ENCODE results near the gene MON2. TPM values are rescaled to one million over a fixed set of nuclear protein-coding genes. Genes with fewer than 3 reads are reported as not detected.
A peak's percentile ranks its signal among the peaks of the same experiment; 100 is the strongest.

Gene MON2
- total and polyA plus RNA-seq, 2 of the 13 experiments (the other 11 are each of a cell fraction or from before 2014, with no cell fraction given): 10.5 to 24.8 TPM

- no peak for TF ChIP-seq CC2D1A (CRISPR knock-in tag; IDR thresholded peaks at IDR 0.05)
Measured at GRCh38 chr12:62613081-62613480, 146.5 kb downstream of the MON2 start (continued).

GRCh38 chr12:62618319-62618718 lies 151.7 kb downstream of the MON2 start:
- no peaks in the 10 kb centered on the region for H3K27me3 ChIP-seq (ENCODE audit: control insufficient read depth in 1 of 2, insufficient read depth in 2 of 2, low read length in 2 of 2)
- H3K4me2 ChIP-seq (ENCODE audit: low read depth, low read length): no peak overlapping the region
- no peak for DNase-seq (ENCODE audit: low spot score)
- CTCF ChIA-PET (ENCODE audit: low intra/inter-chr PET ratio, low total read pairs): no interaction called here
- H3K4me3 ChIP-seq (replicated peaks in 1 of 3; ENCODE audit: insufficient read depth in 1 of 3, low read depth in 2 of 3, low read length in 3 of 3): no peak overlapping the region
- no peak overlapping the region for H2AFZ ChIP-seq (ENCODE audit: low read length)
- ATAC-seq: no peak
- peak; percentile 26 for FAIRE-seq
- H3K27ac ChIP-seq (ENCODE audit: extremely low read length, insufficient read depth, low read length): no peak overlapping the region
- POLR2A ChIA-PET: interaction anchor here (0.7 to 1.2 kb wide), 2 partner anchors 13 to 15 kb away, joined by 3 read pairs; no protein-coding TSS in a partner anchor
- H3K9me3 ChIP-seq (ENCODE audit: low read length): no peaks in the 10 kb centered on the region
- H4K20me1 ChIP-seq (ENCODE audit: insufficient read depth, low read length): no peaks in the 10 kb centered on the region; the same call in 1 of the 2 replicates
- no peaks in the 10 kb centered on the region for H3K36me3 ChIP-seq (replicated peaks in 1 of 2; ENCODE audit: control insufficient read depth in 1 of 2, insufficient read depth in 2 of 2, low read length in 2 of 2)
- H3K4me1 ChIP-seq (ENCODE audit: insufficient read depth, low read length): peaks cover 12% of the 10 kb centered on the region
- H3K9ac ChIP-seq (ENCODE audit: insufficient read depth, low read depth, low read length): no peak overlapping the region
- intact Hi-C loops (cut with micrococcal nuclease; ENCODE audit: unreplicated experiment): no loop called here
- in situ Hi-C loops (cut with HindIII; ENCODE audit: extremely low pct_ligation_motif_present, low pct_unique_long_range_greater_than_20kb): no loop called here
- BruUV-seq (replicated peaks): no TSS peak
- H3K79me2 ChIP-seq (ENCODE audit: insufficient read depth, low read length): no peaks in the 10 kb centered on the region
- TF ChIP-seq AKAP8 (CRISPR knock-in tag; IDR thresholded peaks at IDR 0.05) (no peak), SAP130 (CRISPR knock-in tag; IDR thresholded peaks at IDR 0.05; ENCODE audit: low read depth) (no peak), SRSF1 (optimal IDR thresholded peaks at IDR 0.05; ENCODE audit: low read depth, low read length) (no peak), REL (CRISPR knock-in tag; conservative IDR thresholded peaks at IDR 0.05) (no peak), ZNF460 (CRISPR knock-in tag; IDR thresholded peaks at IDR 0.05; ENCODE audit: borderline replicate concordance) (no peak), EP300 (IDR thresholded peaks at IDR 0.05; ENCODE audit: low read depth in 2 of 2, low read length in 2 of 2) (0 out of 4 replicates have a peak, but pooled peaks of 1 of the 2 experiments have one; percentile 13), EP300 (CRISPR knock-in tag; IDR thresholded peaks at IDR 0.05; ENCODE audit: borderline replicate concordance) (no peak), AKNA (CRISPR knock-in tag; IDR thresholded peaks at IDR 0.05; ENCODE audit: borderline replicate concordance) (no peak), THYN1 (CRISPR knock-in tag; IDR thresholded peaks at IDR 0.05; ENCODE audit: borderline replicate concordance, low read depth) (no peak), SOX6 (IDR thresholded peaks at IDR 0.05) (no peak), SOX6 (CRISPR knock-in tag; IDR thresholded peaks at IDR 0.05) (peak; percentile 12; the same call in 1 of the 2 replicates), TBL1XR1 (IDR thresholded peaks at IDR 0.05; ENCODE audit: borderline replicate concordance, low read length, partially characterized antibody) (no peak), FOXP1 (IDR thresholded peaks at IDR 0.05) (no peak), FOXP1 (CRISPR knock-in tag; IDR thresholded peaks at IDR 0.05) (no peak), HCFC1 (IDR thresholded peaks at IDR 0.05; ENCODE audit: low read depth, low read length) (no peak), MAFK (conservative IDR thresholded peaks at IDR 0.05 in 1 of 2, IDR thresholded peaks at IDR 0.05 in 1 of 2; ENCODE audit: low read length in 2 of 2) (no peak), TAF1 (CRISPR knock-in tag; IDR thresholded peaks at IDR 0.05) (no peak), ZNF773 (CRISPR knock-in tag; IDR thresholded peaks at IDR 0.05; ENCODE audit: borderline replicate concordance) (no peak), ZNF280B (CRISPR knock-in tag; IDR thresholded peaks at IDR 0.05; ENCODE audit: borderline replicate concordance) (no peak)
